Measurements from ENCODE around the gene ABTB2.

DNA sequence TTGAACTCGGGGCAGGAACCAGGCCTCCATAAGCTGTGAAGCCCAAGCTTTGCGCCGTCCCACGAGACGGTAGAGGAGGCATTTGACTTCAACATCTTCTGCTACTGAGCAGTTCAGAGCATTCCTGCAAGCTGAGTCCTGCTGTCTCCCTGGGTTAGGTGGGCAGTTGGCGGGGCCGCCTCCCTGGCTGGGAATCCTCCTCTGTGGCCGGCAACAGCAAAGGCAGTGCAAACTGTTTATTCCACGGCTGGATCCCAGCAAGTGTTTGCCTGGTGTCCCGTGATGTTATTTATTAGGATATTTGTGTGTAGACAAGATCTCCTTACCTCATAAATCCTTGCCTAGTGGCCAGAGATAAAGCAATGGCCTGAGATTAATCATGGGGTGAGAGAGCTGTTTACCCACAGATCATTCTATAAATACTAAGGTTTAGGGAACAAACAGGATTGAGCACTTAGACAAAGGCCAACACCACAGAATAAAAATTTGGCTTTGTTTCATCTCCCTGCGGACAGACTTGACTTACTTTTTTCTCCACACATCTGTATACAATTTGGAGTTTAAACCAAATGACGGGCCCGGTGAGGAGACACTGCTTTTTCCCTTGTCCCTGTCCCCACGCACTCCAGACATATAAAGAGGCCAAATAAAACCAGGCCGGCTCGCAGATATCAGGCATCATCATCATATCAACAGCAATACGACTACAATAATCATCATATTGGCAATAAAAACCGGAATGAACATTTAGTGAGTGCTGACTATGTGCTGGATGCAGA, 189.0 kb downstream of the ABTB2 start:
- TF ChIP-seq, protein P1, sequence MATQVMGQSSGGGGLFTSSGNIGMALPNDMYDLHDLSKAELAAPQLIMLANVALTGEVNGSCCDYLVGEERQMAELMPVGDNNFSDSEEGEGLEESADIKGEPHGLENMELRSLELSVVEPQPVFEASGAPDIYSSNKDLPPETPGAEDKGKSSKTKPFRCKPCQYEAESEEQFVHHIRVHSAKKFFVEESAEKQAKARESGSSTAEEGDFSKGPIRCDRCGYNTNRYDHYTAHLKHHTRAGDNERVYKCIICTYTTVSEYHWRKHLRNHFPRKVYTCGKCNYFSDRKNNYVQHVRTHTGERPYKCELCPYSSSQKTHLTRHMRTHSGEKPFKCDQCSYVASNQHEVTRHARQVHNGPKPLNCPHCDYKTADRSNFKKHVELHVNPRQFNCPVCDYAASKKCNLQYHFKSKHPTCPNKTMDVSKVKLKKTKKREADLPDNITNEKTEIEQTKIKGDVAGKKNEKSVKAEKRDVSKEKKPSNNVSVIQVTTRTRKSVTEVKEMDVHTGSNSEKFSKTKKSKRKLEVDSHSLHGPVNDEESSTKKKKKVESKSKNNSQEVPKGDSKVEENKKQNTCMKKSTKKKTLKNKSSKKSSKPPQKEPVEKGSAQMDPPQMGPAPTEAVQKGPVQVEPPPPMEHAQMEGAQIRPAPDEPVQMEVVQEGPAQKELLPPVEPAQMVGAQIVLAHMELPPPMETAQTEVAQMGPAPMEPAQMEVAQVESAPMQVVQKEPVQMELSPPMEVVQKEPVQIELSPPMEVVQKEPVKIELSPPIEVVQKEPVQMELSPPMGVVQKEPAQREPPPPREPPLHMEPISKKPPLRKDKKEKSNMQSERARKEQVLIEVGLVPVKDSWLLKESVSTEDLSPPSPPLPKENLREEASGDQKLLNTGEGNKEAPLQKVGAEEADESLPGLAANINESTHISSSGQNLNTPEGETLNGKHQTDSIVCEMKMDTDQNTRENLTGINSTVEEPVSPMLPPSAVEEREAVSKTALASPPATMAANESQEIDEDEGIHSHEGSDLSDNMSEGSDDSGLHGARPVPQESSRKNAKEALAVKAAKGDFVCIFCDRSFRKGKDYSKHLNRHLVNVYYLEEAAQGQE (IDR thresholded peaks at IDR 0.05; ENCODE audit: insufficient replicate concordance, low read depth): no peak
- TF ChIP-seq, protein P2, sequence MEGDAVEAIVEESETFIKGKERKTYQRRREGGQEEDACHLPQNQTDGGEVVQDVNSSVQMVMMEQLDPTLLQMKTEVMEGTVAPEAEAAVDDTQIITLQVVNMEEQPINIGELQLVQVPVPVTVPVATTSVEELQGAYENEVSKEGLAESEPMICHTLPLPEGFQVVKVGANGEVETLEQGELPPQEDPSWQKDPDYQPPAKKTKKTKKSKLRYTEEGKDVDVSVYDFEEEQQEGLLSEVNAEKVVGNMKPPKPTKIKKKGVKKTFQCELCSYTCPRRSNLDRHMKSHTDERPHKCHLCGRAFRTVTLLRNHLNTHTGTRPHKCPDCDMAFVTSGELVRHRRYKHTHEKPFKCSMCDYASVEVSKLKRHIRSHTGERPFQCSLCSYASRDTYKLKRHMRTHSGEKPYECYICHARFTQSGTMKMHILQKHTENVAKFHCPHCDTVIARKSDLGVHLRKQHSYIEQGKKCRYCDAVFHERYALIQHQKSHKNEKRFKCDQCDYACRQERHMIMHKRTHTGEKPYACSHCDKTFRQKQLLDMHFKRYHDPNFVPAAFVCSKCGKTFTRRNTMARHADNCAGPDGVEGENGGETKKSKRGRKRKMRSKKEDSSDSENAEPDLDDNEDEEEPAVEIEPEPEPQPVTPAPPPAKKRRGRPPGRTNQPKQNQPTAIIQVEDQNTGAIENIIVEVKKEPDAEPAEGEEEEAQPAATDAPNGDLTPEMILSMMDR (IDR thresholded peaks at IDR 0.05; ENCODE audit: insufficient read depth, low read length): no peak
- TF ChIP-seq SPI1 (IDR thresholded peaks at IDR 0.05; ENCODE audit: borderline replicate concordance, low read depth): no peak
- no peak for TF ChIP-seq GABPA (IDR thresholded peaks at IDR 0.05; ENCODE audit: low read depth)
